Muscle of arm (tissue), 12 donors: ENCODE data around the gene BCAR3. TPM values are rescaled to one million over a fixed set of nuclear protein-coding genes. Genes with fewer than 3 reads are reported as not detected.

Experiments
- polyA plus RNA-seq, 12 donors: library from polyadenylated mRNA; unstranded; fragments of 120-200 nt; gene quantifications; one replicate each; pipeline ENCODE4 v1.2.1, GENCODE V29; 2013; ENCODE audit not compliant: insufficient read length in 12 of 12

The BCAR3 gene
- polyA plus RNA-seq, 12 donors = 14.7 to 23.5 (median 17.7) TPM; not detected in 1

Other genes starting within 250 kb of the BCAR3 start
- 10 to 100 TPM in 11 of 12 donors, not detected in 1; 39.0 to 81.0 (median 57.5) TPM for gene FNBP1L, start 233.7 kb downstream of the BCAR3 start, polyA plus RNA-seq
- 10 to 100 TPM in 11 of 12 donors, not detected in 1; 41.9 to 75.0 (median 49.4) TPM for gene DNTTIP2, start 197.4 kb upstream of the BCAR3 start, polyA plus RNA-seq
- gene GCLM, start 227.6 kb upstream of the BCAR3 start, polyA plus RNA-seq = 10 to 100 TPM in 3 of 12 donors, 1 to 10 TPM in 9; 5.6 to 86.3 (median 8.6) TPM